ENCODE data around the gene SYT10.

GRCh38 chr12:33423706-33424105 lies 15.9 kb downstream of the SYT10 start:
- no peak for TF ChIP-seq CTCF (IDR thresholded peaks at IDR 0.05)
- no peak for TF ChIP-seq POLR2A (IDR thresholded peaks at IDR 0.05)
